SU-DHL-6 (cell line): ENCODE data around the gene HSPD1.

Source experiments
- H2AFZ ChIP-seq: fragments of 200-600 bp; sonication (generic); 2 replicates; pipeline ENCODE4 v1.6.1; 2014; ENCODE audit warnings: low read depth, mild to moderate bottlenecking, moderate library complexity, mixed read lengths, antibody characterized with exemption, low read length; ENCODE audit not compliant: severe bottlenecking
- H3F3A ChIP-seq: fragments of 200-600 bp; shearing (Covaris generic); 2 replicates; pipeline ENCODE4 v1.6.0; 2016; ENCODE audit warnings: antibody characterized with exemption, mild to moderate bottlenecking; ENCODE audit not compliant: insufficient read depth
- H3K27ac ChIP-seq: fragments of 200-600 bp; sonication (generic); 2 replicates; pipeline ENCODE4 v1.5.1; 2016; ENCODE audit warnings: low read depth, mild to moderate bottlenecking, low read length, moderate library complexity, mixed read lengths
- H3K27me3 ChIP-seq: fragments of 200-600 bp; sonication (generic), shearing (Covaris generic); 2 replicates; pipeline ENCODE4 v1.6.0; 2014; ENCODE audit warnings: mild to moderate bottlenecking, low read length
- H3K36me3 ChIP-seq: fragments of 200-600 bp; sonication (generic); 2 replicates; pipeline ENCODE4 v1.6.1; 2014; ENCODE audit warnings: mild to moderate bottlenecking, low read length, mixed read lengths
- H3K4me2 ChIP-seq: fragments of 300-600, 200-600 bp; shearing (Covaris generic), sonication (generic); 2 replicates; pipeline ENCODE4 v1.6.0; 2014; ENCODE audit warnings: low read length, low read depth, mild to moderate bottlenecking; ENCODE audit not compliant: poor library complexity, severe bottlenecking
- H3K4me3 ChIP-seq: fragments of 200-600 bp; sonication (generic); 2 replicates; pipeline ENCODE4 v1.5.1; 2014; ENCODE audit warnings: antibody characterized with exemption, low read length, mild to moderate bottlenecking, mixed read lengths; ENCODE audit not compliant: insufficient read depth, poor library complexity, severe bottlenecking
- H3K79me2 ChIP-seq: fragments of 200-600 bp; sonication (generic); 2 replicates; pipeline ENCODE4 v1.6.1; 2014; ENCODE audit warnings: mild to moderate bottlenecking, low read length, moderate library complexity; ENCODE audit not compliant: insufficient read depth
- H3K9ac ChIP-seq: fragments of 200-600 bp; sonication (generic); 2 replicates; pipeline ENCODE4 v1.7.0; 2014; ENCODE audit warnings: mild to moderate bottlenecking, low read length
- H3K9me2 ChIP-seq: fragments of 200-600 bp; sonication (generic); replicated peaks from 2 replicates; pipeline ENCODE4 v1.6.1; 2014; ENCODE audit warnings: low read length; ENCODE audit not compliant: insufficient read depth
- H3K9me3 ChIP-seq: fragments of 200-600 bp; sonication (generic); 2 replicates; pipeline ENCODE4 v1.6.1; 2014; ENCODE audit warnings: low read length, mixed read lengths; ENCODE audit not compliant: insufficient read depth
- H4K20me1 ChIP-seq: fragments of 200-600 bp; sonication (generic); 2 replicates; pipeline ENCODE4 v1.6.1; 2014; ENCODE audit warnings: low read depth, mild to moderate bottlenecking, antibody characterized with exemption, low read length, moderate library complexity, mixed read lengths
- EZH2phosphoT487 ChIP-seq: fragments of 200-600 bp; sonication (generic), shearing (Covaris generic); conservative IDR thresholded peaks from 2 replicates; pipeline ENCODE4 v1.6.1; 2018; ENCODE audit warnings: mild to moderate bottlenecking, antibody characterized with exemption, low read length, moderate library complexity, mixed read lengths
- TF ChIP-seq, protein P1 (sequence below): fragments of 200-600 bp; sonication (generic); IDR thresholded peaks from one replicate; pipeline ENCODE4 v1.5.1; 2017; ENCODE audit warnings: antibody characterized with exemption, mild to moderate bottlenecking, low read length, moderate library complexity; ENCODE audit not compliant: insufficient read depth, poor library complexity, severe bottlenecking

Gene HSPD1

DNA sequence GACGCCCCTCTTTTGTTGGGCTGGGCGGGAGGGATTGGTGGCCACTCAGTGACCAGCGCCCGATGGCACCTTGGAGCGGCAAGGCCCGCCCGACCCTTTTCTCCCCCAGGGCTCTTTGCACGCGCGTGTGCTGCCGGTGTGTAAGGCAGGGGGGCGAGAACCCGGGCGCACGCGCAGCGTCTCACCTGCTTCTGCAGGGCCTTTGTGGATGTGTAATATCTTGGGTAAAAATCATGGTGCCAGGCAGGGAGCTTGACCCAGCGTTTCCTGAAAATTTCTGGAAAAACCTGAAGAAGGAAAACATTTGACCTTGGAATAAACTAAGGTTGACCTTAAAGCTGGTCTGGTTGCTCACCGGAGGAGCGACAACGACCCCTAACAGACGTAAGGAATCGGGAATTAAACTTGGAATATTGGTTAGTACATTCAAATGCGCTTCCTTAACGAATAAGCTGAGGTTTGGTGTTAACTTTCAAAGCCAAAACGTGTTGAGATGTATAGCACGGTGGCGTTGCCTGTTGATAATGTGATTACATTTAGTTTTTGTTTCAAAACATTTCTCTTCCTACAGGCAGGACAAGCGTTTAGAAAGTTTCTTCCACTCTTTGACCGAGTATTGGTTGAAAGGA is 977 bp upstream of the HSPD1 start:
- Histone ChIP-seq H3K27me3 (no peaks in the 10 kb centered on the region), H4K20me1 (peaks cover 29% of the 10 kb centered on the region), H3K27ac (peak overlapping the region; percentile 92), H3K9me2 (no peaks in the 10 kb centered on the region), H3F3A (peaks cover 49% of the 10 kb centered on the region), H3K9ac (peak overlapping the region; percentile 99), H3K9me3 (no peaks in the 10 kb centered on the region), H3K79me2 (peaks cover 84% of the 10 kb centered on the region), H2AFZ (no peak overlapping the region), H3K36me3 (peaks cover 52% of the 10 kb centered on the region), H3K4me2 (peak overlapping the region; percentile 86), H3K4me3 (peak overlapping the region; percentile 91)
- TF ChIP-seq, protein P1, sequence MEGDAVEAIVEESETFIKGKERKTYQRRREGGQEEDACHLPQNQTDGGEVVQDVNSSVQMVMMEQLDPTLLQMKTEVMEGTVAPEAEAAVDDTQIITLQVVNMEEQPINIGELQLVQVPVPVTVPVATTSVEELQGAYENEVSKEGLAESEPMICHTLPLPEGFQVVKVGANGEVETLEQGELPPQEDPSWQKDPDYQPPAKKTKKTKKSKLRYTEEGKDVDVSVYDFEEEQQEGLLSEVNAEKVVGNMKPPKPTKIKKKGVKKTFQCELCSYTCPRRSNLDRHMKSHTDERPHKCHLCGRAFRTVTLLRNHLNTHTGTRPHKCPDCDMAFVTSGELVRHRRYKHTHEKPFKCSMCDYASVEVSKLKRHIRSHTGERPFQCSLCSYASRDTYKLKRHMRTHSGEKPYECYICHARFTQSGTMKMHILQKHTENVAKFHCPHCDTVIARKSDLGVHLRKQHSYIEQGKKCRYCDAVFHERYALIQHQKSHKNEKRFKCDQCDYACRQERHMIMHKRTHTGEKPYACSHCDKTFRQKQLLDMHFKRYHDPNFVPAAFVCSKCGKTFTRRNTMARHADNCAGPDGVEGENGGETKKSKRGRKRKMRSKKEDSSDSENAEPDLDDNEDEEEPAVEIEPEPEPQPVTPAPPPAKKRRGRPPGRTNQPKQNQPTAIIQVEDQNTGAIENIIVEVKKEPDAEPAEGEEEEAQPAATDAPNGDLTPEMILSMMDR: no peak
- no peak for TF ChIP-seq EZH2phosphoT487

DNA sequence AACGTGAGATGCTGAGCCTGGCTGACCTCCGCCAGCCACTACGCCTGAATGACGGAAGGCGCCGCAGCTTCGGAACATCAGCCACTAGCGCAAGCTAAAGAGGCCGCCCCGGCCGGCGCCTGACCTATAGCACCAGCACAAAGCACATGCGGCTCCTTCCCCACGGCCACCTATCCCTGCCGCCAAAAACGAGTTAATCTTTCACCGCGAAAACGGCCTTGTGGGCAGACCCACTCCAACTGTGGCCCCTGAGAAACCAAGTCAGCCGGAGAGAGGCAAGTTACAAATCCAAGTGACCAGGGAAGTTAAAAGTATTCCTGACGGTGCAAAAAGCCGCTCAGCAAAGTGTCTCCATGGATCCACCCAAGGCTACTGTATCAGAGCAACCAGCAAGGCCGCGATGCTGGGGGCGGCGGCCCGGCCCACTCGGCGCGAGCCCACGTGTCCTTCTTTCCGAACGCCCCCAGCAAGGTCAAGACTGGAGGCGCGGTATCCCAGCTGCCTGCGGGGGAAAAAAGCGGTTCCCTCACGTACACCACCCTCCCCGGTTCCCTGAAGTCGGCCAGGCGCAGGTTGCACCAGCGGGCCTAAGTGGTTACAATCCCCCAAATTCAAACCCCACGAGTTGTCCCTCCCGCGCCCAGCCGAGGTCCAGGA is 575 bp downstream of the HSPD1 start:
- H4K20me1 ChIP-seq: peaks cover 41% of the 10 kb centered on the region
- H3F3A ChIP-seq: peaks cover 53% of the 10 kb centered on the region
- peak overlapping the region; percentile 92 for H3K27ac ChIP-seq
- peak overlapping the region; percentile 91 for H3K4me3 ChIP-seq
- no peak overlapping the region for H2AFZ ChIP-seq
- TF ChIP-seq, protein P1: no peak
- no peak for TF ChIP-seq EZH2phosphoT487
- peaks cover 93% of the 10 kb centered on the region for H3K79me2 ChIP-seq
- no peaks in the 10 kb centered on the region for H3K9me2 ChIP-seq
- peak overlapping the region; percentile 99 for H3K9ac ChIP-seq
- H3K27me3 ChIP-seq: no peaks in the 10 kb centered on the region
- no peaks in the 10 kb centered on the region for H3K9me3 ChIP-seq
- peak overlapping the region; percentile 83 for H3K4me2 ChIP-seq
- H3K36me3 ChIP-seq: peaks cover 61% of the 10 kb centered on the region

DNA sequence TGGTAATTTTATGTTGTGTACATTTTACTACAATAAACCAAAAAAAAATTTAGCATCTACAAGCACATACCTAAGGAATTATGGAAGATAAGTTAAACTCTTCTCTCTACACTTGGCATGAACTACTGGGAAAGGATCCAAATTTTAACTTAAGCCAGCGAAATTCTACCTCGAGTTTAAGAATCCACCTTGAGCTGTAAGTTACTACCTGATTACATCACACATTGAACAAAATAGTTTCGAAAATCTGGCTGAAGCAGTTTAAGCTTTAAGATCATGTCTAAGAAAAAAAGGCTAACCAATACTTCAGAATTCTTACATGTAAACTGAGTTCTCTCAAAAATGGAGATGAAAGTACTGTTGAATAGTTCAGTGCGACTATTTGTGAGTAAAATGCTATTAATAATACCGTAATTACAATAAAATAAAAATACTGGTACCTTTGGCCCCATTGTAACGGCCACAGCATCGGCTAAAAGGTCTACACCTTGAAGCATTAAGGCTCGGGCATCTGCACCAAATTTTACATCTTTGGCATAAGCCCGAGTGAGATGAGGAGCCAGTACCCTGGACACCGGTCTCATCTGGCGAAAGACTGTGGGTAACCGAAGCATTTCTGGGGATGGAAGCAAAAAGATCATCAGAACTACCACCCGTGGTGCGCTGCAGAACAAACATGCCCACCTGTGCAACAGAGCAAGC is 1.3 kb downstream of the HSPD1 start:
- Histone ChIP-seq H3K79me2 (peaks cover 88% of the 10 kb centered on the region), H3K36me3 (peaks cover 60% of the 10 kb centered on the region), H4K20me1 (peaks cover 42% of the 10 kb centered on the region), H3K9me2 (no peaks in the 10 kb centered on the region), H3K27ac (peak overlapping the region; percentile 92; the same call in 1 of the 2 replicates), H3F3A (peaks cover 54% of the 10 kb centered on the region), H3K4me2 (peak overlapping the region; percentile 83), H3K9me3 (no peaks in the 10 kb centered on the region), H3K9ac (peak overlapping the region; percentile 99), H3K4me3 (peak overlapping the region; percentile 91), H3K27me3 (no peaks in the 10 kb centered on the region), H2AFZ (no peak overlapping the region)
- TF ChIP-seq, protein P1: no peak
- no peak for TF ChIP-seq EZH2phosphoT487
